Measurements from ENCODE around the gene DUSP9. TPM values are rescaled to one million over a fixed set of nuclear protein-coding genes. Genes with fewer than 3 reads are reported as not detected.
"Not testable (repeated sequence)": the region's sequence is repeated elsewhere in the genome, so short reads cannot be mapped to it uniquely, and the experiment has no call there.

The DUSP9 gene
- total RNA-seq, 2 donors from 2014 or later = not detected

DNA sequence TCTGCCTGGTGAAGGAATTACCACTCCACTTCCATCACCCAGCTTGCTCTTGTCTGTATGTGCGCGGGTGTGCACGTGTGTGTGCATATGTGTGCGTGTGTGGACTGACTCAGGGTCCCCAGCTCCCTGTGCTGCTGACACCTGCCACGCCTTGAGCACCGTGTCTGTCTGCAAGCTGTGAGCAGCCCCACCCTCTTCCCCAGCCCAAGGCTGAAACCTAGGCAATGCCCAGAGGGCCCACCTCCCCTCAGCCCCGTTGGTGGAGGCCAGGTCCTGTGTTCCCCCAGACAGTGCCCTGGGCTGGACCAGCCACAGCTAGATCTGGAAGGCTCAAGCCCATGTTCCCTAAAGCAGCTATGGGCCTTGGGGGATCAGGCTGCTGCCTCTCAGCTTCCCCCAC is 46.1 kb upstream of the DUSP9 start:
- intact Hi-C loops (cut with DNase I) = no loop called here
- Histone ChIP-seq H3K4me3 (no peak overlapping the region), H3K36me3 (replicated peaks in 1 of 2; ENCODE audit: insufficient read depth in 1 of 2, low read depth in 2 of 2) (no peaks in the 10 kb centered on the region), H3K27ac (no peak overlapping the region), H3K9me3 (no peaks in the 10 kb centered on the region), H3K27me3 (no peaks in the 10 kb centered on the region), H3K4me1 (peaks cover 23% of the 10 kb centered on the region)
- 100% methylated on average over 2 of the region's 7 CpGs; no CpG with 5 or more reads in 1 of the 2 donors for WGBS, 2 donors
- TF ChIP-seq, protein P1, sequence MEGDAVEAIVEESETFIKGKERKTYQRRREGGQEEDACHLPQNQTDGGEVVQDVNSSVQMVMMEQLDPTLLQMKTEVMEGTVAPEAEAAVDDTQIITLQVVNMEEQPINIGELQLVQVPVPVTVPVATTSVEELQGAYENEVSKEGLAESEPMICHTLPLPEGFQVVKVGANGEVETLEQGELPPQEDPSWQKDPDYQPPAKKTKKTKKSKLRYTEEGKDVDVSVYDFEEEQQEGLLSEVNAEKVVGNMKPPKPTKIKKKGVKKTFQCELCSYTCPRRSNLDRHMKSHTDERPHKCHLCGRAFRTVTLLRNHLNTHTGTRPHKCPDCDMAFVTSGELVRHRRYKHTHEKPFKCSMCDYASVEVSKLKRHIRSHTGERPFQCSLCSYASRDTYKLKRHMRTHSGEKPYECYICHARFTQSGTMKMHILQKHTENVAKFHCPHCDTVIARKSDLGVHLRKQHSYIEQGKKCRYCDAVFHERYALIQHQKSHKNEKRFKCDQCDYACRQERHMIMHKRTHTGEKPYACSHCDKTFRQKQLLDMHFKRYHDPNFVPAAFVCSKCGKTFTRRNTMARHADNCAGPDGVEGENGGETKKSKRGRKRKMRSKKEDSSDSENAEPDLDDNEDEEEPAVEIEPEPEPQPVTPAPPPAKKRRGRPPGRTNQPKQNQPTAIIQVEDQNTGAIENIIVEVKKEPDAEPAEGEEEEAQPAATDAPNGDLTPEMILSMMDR (IDR thresholded peaks at IDR 0.05) = no peak
- no peak for TF ChIP-seq POLR2A (IDR thresholded peaks at IDR 0.05)
- no peak for ATAC-seq
- peak in 1 of 4 donors; percentile 2 for DNase-seq

DNA sequence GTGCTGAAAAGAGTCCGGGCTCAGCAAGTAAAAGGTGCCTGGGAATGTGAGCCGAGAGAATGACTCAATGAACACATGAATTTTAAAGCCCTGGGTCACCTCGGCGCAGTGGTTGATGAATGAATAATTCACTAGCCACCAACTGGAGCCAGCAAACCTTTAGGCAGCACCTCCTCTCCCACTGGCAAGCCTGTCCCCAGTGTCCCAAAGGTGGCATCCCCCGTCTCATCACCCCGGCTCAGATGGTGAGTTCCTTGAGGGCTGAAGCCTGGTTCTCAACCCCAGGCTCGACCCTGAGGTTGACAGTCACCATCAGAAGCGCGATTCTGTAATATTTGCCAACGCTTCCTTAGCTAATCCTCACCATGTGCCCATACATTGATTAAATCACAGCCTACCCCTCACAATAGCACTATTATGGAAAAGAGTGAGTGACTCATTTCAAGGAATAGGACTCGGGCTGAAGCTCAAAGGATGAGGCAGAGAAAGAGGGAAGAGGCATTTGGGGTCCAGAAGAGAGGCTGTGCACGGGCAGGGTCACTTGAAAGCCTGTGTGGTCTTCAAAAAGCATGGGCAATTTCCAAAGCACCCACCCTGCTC is 45.4 kb upstream of the DUSP9 start:
- 82 to 86% methylated on average over 7 to 12 of the region's 12 CpGs for WGBS, 2 donors
- peak in 1 of 4 donors; percentile 0 for DNase-seq
- no peak overlapping the region for H3K27ac ChIP-seq
- no peak for ATAC-seq
- no peaks in the 10 kb centered on the region for H3K36me3 ChIP-seq (replicated peaks in 1 of 2; ENCODE audit: insufficient read depth in 1 of 2, low read depth in 2 of 2)
- intact Hi-C loops (cut with DNase I) = no loop called here
- TF ChIP-seq POLR2A (IDR thresholded peaks at IDR 0.05) = no peak
- TF ChIP-seq, protein P1 (IDR thresholded peaks at IDR 0.05) = no peak
- H3K27me3 ChIP-seq = no peaks in the 10 kb centered on the region
- peaks cover 23% of the 10 kb centered on the region for H3K4me1 ChIP-seq
- H3K4me3 ChIP-seq = no peak overlapping the region
- no peaks in the 10 kb centered on the region for H3K9me3 ChIP-seq

DNA sequence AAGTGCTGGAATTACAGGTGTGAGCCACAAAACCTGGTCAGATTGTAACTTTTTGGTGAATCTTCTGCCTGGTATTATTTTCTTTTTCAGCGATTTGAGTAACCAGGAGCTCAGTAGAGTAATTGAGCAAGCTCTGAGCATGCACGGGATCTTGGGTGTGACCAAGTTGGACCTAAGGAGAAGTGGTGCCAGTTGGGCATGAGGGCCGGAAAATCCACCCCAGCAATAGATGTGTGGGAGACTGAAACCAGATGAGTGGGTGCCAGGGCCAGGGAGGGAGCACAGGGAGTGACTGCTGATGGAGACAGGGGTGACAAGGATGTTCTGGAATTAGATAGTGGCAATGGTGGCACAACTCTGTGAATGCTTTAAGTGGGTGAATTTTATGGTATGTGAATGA is 44.4 kb upstream of the DUSP9 start:
- no peak overlapping the region for H3K4me3 ChIP-seq
- TF ChIP-seq POLR2A (IDR thresholded peaks at IDR 0.05) = no peak
- TF ChIP-seq, protein P1 (IDR thresholded peaks at IDR 0.05) = no peak
- H3K9me3 ChIP-seq = no peaks in the 10 kb centered on the region
- H3K27ac ChIP-seq = no peak overlapping the region
- ATAC-seq = no peak
- peaks cover 17% of the 10 kb centered on the region for H3K4me1 ChIP-seq
- no peaks in the 10 kb centered on the region for H3K27me3 ChIP-seq
- H3K36me3 ChIP-seq (replicated peaks in 1 of 2; ENCODE audit: insufficient read depth in 1 of 2, low read depth in 2 of 2) = no peaks in the 10 kb centered on the region
- DNase-seq = peak in 1 of 4 donors; percentile 3
- intact Hi-C loops (cut with DNase I) = no loop called here
- WGBS, 2 donors = 77 to 95% methylated on average over 3 of the region's 3 CpGs

DNA sequence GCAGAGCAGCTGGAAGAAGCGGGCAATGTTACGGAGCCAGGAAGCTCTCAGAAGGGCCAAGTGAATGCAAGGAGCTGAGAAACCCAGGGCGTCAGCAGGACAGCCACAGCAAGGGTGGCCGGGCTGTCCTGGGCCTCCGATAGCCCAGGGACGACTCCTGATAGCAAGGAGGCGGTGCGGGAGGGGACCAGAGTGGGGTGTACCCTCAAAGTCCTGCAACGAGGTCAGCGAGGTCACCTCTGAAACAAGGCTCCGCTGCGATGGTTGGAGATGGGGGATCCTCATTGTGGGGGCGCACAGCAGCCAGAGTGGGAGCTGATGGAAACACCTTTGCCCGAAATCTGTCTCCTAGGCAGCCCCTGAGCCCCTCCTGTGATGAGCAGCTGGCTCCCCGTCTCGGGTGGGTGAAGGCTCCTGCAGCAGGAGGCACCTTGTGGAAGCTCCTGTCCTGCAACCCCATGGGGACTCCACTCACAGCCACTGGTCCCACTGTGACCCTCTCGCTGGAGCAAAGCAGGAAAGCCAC is 43.8 kb upstream of the DUSP9 start:
- intact Hi-C loops (cut with DNase I) = no loop called here
- no peak overlapping the region for H3K27ac ChIP-seq
- 88 to 95% methylated on average over 3 to 7 of the region's 17 CpGs for WGBS, 2 donors
- ATAC-seq (no peak), DNase-seq (no peak)
- no peaks in the 10 kb centered on the region for H3K27me3 ChIP-seq
- H3K36me3 ChIP-seq (replicated peaks in 1 of 2; ENCODE audit: insufficient read depth in 1 of 2, low read depth in 2 of 2) = no peaks in the 10 kb centered on the region
- H3K9me3 ChIP-seq = no peaks in the 10 kb centered on the region
- no peak for TF ChIP-seq POLR2A (IDR thresholded peaks at IDR 0.05)
- TF ChIP-seq, protein P1 (IDR thresholded peaks at IDR 0.05) = no peak
- H3K4me1 ChIP-seq = peaks cover 12% of the 10 kb centered on the region
- no peak overlapping the region for H3K4me3 ChIP-seq

DNA sequence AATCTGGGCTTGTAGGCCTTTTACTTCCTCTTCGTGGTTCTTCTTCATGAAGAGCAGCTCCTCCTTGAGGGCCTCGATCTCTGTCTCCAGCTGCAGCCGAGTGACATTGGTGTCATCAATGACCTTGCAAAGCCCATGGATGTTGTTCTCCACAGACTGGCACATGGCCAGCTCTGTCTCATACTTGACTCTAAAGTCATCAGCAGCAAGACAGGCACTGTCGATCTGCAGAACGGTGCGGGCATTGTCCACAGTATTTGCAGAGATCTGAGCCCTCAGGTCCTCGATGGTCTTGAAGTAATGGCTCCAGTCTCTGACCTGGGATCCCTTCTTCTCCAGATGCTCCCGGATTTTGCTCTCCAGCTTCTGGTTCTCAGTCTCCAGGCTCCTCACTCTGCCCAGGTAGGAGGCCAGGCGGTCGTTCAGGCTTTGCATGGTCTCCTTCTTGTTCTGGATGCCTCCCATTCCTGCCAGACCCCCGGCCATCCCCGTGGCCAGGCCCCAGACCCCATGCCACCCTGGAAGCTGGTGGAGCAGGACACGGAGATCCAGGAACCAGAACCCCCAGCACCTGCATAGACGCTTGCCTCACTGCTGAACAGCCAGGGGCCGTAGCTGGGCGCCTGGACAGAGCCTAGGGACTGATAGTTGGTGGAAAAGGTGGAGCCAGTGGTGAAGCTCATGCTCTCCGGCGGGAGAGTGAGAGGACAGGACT is 42.2 kb upstream of the DUSP9 start:
- H3K27me3 ChIP-seq; H3K27ac ChIP-seq; intact Hi-C loops (cut with DNase I); H3K36me3 ChIP-seq (replicated peaks in 1 of 2; ENCODE audit: insufficient read depth in 1 of 2, low read depth in 2 of 2); DNase-seq; ATAC-seq; H3K9me3 ChIP-seq; H3K4me3 ChIP-seq: not testable (repeated sequence)
- H3K4me1 ChIP-seq = peaks cover 14% of the 10 kb centered on the region
- 76 to 87% methylated on average over 6 to 14 of the region's 18 CpGs for WGBS, 2 donors

All from body of pancreas (tissue), 4 donors.